Subcutaneous abdominal adipose tissue (tissue), 5 donors: ENCODE data around the gene SLC13A5.

Source experiments
- H3K27ac ChIP-seq: one replicate; pipeline ENCODE4 v1.7.0; 2013; ENCODE audit warnings: low read depth, mild to moderate bottlenecking, inconsistent platforms, low read length, moderate library complexity
- H3K27me3 ChIP-seq, 5 donors: one replicate each; pipeline ENCODE4 v1.7.0; 2013; ENCODE audit warnings: low read length in 5 of 5, inconsistent platforms in 1 of 5; ENCODE audit not compliant: control insufficient read depth in 5 of 5, insufficient read depth in 4 of 5
- H3K36me3 ChIP-seq, 5 donors: one replicate each; pipeline ENCODE4 v1.7.0; 2013; ENCODE audit warnings: low read length in 5 of 5; ENCODE audit not compliant: control insufficient read depth in 5 of 5, insufficient read depth in 5 of 5
- H3K4me1 ChIP-seq, 5 donors: one replicate each; pipeline ENCODE4 v1.7.0; 2013; ENCODE audit warnings: low read length in 5 of 5, mild to moderate bottlenecking in 3 of 5, moderate library complexity in 1 of 5; ENCODE audit not compliant: control insufficient read depth in 5 of 5, insufficient read depth in 5 of 5
- H3K4me3 ChIP-seq, 5 donors: one replicate each; pipeline ENCODE4 v1.7.0; 2013; ENCODE audit warnings: low read length in 5 of 5, low read depth in 1 of 5
- H3K9ac ChIP-seq, 5 donors: one replicate each; pipeline ENCODE4 v1.7.0; 2013; ENCODE audit warnings: low read length in 5 of 5, mild to moderate bottlenecking in 4 of 5, moderate library complexity in 3 of 5
- H3K9me3 ChIP-seq, 5 donors: one replicate each; pipeline ENCODE4 v1.7.0; 2013; ENCODE audit warnings: low read length in 5 of 5; ENCODE audit not compliant: control insufficient read depth in 5 of 5
- donor health status: healthy.
- donor health status: healthy.
- donor health status: healthy.
- donor health status: healthy.
- donor health status: healthy.

SLC13A5 gene

GRCh38 chr17:6690641-6691040 is 22.5 kb downstream of the SLC13A5 start:
- Histone ChIP-seq H3K4me1 (no peaks in the 10 kb centered on the region), H3K27ac (no peak overlapping the region), H3K9ac (no peak overlapping the region), H3K27me3 (peaks cover 0 to 5% (median 2%) of the 10 kb centered on the region in 5 donors), H3K4me3 (no peak overlapping the region), H3K36me3 (no peaks in the 10 kb centered on the region), H3K9me3 (no peaks in the 10 kb centered on the region)

DNA sequence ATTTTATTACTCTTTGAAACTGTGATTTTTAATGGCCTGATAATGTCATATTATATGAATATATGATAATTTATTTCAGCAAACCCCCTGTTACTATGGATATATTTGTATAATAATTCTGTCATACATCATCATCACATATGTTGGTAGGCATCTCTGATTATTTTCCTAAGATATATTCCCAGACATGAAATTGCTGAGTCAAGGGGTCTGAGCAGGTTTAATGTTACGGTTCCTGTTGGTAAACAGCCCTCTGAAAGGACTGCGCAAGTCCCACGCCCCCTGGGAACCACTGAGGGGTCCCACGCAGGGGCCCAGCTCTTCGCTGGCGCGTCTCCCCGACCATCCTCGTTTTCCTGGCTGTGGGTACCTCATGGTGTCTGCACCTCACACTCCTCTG is 24.2 kb downstream of the SLC13A5 start:
- Histone ChIP-seq H3K9me3 (no peaks in the 10 kb centered on the region), H3K36me3 (no peaks in the 10 kb centered on the region), H3K4me3 (no peak overlapping the region), H3K4me1 (no peaks in the 10 kb centered on the region), H3K27me3 (peaks cover 0 to 13% (median 6%) of the 10 kb centered on the region in 5 donors), H3K9ac (no peak overlapping the region), H3K27ac (no peak overlapping the region)

- H3K27ac ChIP-seq: no peak overlapping the region
- H3K4me1 ChIP-seq: no peaks in the 10 kb centered on the region
- no peak overlapping the region for H3K9ac ChIP-seq
- H3K4me3 ChIP-seq: no peak overlapping the region
- no peaks in the 10 kb centered on the region for H3K36me3 ChIP-seq
- H3K27me3 ChIP-seq: peaks cover 0 to 10% (median 8%) of the 10 kb centered on the region in 5 donors
- no peaks in the 10 kb centered on the region for H3K9me3 ChIP-seq
Measured at GRCh38 chr17:6686026-6686425, 27.1 kb downstream of the SLC13A5 start.

DNA sequence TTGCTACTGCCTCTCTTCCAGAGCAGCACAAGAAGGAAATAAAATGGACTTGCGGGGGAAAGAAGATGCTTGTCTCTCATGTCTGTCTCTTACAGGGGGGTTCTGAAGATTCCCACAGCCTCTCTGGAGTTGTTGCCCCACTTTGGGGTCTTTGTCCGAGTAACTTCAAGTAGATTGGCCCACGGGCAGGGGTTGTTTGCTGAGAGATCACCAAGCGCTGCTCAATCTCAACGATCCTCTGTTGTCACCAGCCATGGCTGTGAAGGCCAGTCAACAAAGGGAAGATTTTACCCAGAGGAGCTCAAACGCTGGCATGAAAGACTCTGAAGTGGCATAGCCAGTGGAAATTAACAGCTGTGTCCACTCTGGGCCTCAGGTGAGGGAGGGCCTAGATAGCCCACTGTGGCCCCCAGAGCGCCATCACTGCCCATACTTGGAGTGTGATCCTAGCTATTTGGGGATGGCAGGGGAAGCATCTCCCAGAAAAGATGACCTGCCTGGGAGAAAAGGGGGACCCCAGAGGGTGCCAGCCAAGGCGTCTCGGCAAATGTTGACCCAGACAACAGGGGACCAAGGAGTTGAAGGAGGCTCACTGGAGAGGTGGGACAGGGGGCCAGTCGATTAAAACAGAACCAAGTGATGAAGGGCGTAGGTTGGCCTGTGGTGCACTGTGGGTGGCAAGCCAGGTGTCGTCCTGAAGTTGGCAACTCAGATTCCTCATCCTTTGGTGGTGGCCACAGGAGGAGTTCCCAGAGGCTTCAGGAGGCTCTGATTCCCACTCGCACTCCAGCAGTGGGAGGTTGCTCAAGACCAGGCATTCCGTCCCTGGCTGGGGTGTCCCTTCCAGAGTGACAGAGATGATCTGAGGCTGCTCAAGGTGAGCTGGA is 28.0 kb downstream of the SLC13A5 start:
- Histone ChIP-seq H3K9me3 (no peaks in the 10 kb centered on the region), H3K9ac (no peak overlapping the region), H3K27ac (no peak overlapping the region), H3K27me3 (peaks cover 0 to 10% (median 4%) of the 10 kb centered on the region in 5 donors), H3K4me3 (no peak overlapping the region), H3K4me1 (no peaks in the 10 kb centered on the region), H3K36me3 (no peaks in the 10 kb centered on the region)

DNA sequence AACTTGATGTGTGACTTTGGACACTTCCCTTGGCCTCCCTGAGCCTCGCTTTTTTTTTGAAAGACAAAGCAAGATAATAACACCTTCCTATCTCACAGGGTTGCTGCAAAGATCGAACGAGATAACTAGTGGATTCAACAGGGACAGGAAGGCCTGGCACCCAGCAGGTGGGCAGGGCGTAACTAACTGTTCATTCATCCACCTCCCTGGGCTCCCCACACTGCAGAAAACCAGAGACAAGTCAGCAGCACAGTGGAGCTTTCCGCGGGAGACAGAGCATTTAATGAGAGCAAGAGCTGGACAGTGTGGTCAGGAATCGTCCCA is 28.7 kb downstream of the SLC13A5 start:
- no peak overlapping the region for H3K9ac ChIP-seq
- peaks cover 0 to 10% (median 4%) of the 10 kb centered on the region in 5 donors for H3K27me3 ChIP-seq
- H3K36me3 ChIP-seq: no peaks in the 10 kb centered on the region
- H3K4me1 ChIP-seq: no peaks in the 10 kb centered on the region
- no peak overlapping the region for H3K4me3 ChIP-seq
- H3K9me3 ChIP-seq: no peaks in the 10 kb centered on the region
- no peak overlapping the region for H3K27ac ChIP-seq

DNA sequence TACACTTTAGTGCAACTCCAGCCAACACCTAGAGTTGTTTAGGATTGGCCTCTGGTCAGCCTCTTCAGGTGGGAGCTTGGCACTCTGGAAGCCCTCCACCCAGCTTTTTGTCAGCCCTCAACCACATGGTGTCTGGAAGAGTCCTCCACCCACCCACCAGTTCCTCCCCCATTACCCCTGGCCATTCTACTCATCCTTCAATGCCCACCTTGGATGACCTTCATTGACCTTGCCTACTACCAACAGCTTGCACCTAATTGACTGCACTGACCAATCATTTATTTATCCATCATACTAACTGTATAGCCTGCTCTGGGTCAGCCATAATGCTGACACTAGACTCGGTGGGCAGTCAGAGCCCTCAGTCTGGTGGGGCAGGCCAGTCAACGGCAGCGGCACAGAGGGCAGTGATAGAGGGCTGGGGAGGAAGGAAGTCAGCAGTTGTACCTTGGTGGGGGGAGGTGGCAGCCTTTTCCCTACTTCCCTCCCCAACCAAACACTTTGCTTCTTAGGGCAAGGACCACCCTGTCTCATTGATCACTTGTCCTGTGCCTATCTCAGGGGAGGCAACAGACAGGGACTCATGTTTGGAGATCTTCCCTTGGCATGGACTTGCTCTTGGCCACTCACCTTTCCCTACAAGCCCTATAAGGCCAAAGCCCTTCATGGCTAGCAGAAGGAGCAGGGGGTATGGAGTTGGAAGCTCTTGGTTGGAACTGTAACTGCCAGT is 29.3 kb downstream of the SLC13A5 start:
- Histone ChIP-seq H3K4me1 (no peaks in the 10 kb centered on the region), H3K36me3 (no peaks in the 10 kb centered on the region)

DNA sequence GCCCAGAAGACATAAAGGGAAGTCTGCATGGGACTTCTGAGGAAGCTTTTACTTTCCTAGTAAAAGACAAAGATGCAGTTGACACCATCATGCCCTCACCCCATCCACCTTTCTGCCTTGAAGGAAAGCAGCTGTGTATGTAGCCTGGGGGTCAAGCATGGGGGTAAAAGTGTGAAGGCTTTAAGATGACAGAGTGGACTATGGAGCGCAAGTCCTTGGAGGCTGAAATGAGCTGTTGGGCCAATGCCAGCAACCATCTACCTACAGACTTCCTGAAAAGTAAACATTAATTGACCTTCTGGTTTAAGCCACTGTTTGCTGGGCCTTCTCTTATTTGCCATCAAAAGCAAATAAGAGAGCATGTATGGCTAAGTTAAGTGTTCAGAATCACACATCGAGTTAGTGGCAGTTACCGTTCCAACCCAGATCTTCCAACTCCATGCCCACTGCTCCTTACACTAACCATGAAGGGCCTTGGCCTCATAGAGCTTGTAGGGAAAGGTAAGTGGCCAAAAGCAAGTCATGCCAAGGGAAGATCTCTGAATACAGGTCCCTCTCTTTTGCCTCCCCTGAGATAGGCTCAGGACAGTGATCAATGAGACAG is 30.0 kb downstream of the SLC13A5 start:
- no peak overlapping the region for H3K27ac ChIP-seq
- H3K4me1 ChIP-seq: no peaks in the 10 kb centered on the region
- no peak overlapping the region for H3K9ac ChIP-seq
- no peaks in the 10 kb centered on the region for H3K36me3 ChIP-seq
- H3K9me3 ChIP-seq: no peaks in the 10 kb centered on the region
- H3K27me3 ChIP-seq: peaks cover 3 to 21% (median 7%) of the 10 kb centered on the region in 5 donors
- no peak overlapping the region for H3K4me3 ChIP-seq

More for the DNA sequence above, 29.3 kb downstream of the SLC13A5 start:
- peaks cover 0 to 14% (median 4%) of the 10 kb centered on the region in 5 donors for H3K27me3 ChIP-seq
- H3K9ac ChIP-seq: no peak overlapping the region
- no peak overlapping the region for H3K27ac ChIP-seq
- no peaks in the 10 kb centered on the region for H3K9me3 ChIP-seq
- H3K4me3 ChIP-seq: no peak overlapping the region

GRCh38 chr17:6682339-6682738 is 30.8 kb downstream of the SLC13A5 start:
- Histone ChIP-seq H3K4me3 (no peak overlapping the region), H3K9me3 (no peaks in the 10 kb centered on the region), H3K27me3 (peaks cover 6 to 29% (median 15%) of the 10 kb centered on the region in 5 donors), H3K4me1 (no peaks in the 10 kb centered on the region), H3K27ac (no peak overlapping the region), H3K36me3 (no peaks in the 10 kb centered on the region), H3K9ac (no peak overlapping the region)

DNA sequence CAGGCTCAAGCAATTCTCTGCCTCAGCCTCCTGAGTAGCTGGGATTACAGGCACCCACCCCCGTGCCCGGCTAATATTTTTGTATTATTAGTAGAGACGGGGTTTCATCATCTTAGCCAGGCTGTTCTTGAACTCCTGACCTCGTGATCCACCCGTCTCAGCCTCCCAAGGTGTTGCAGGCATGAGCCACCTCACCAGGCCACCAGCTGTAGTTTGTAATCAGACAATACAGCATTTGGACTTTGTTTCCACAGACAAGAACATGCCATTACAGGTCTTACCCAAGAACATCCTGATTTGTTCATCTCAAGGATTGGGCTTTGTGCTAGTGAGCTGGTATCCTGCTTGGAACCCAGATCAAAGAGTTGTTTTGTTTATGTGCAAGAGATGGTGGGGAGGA is 31.5 kb downstream of the SLC13A5 start:
- Histone ChIP-seq H3K9ac (no peak overlapping the region), H3K27ac (no peak overlapping the region), H3K4me1 (no peaks in the 10 kb centered on the region), H3K9me3 (no peaks in the 10 kb centered on the region), H3K4me3 (no peak overlapping the region), H3K27me3 (peaks cover 6 to 36% (median 20%) of the 10 kb centered on the region in 5 donors), H3K36me3 (no peaks in the 10 kb centered on the region)

- Histone ChIP-seq H3K4me1 (no peaks in the 10 kb centered on the region), H3K36me3 (no peaks in the 10 kb centered on the region), H3K4me3 (no peak overlapping the region), H3K9ac (no peak overlapping the region), H3K27me3 (peaks cover 6 to 35% (median 22%) of the 10 kb centered on the region in 5 donors), H3K9me3 (no peaks in the 10 kb centered on the region), H3K27ac (no peak overlapping the region)
Measured at GRCh38 chr17:6681176-6681575, 32.0 kb downstream of the SLC13A5 start.
